Tibial nerve (tissue), 3 donors: ENCODE data around the gene WDR1.

Source experiments
- CTCF ChIP-seq, 5 experiments: fragments of 200-600 bp in 3 of 5; fragments of 450-650 bp in 2 of 5; sonication (generic) in 3 of 5; IDR thresholded peaks; one replicate each; pipeline ENCODE4 v1.5.1; 2016 to 2019; ENCODE audit warnings: antibody characterized with exemption in 5 of 5, mild to moderate bottlenecking in 3 of 5, moderate library complexity in 2 of 5
- POLR2A ChIP-seq, 2 donors: fragments of 450-650 bp; IDR thresholded peaks; one replicate each; pipeline ENCODE4 v1.6.1; 2017; ENCODE audit warnings: antibody characterized with exemption in 2 of 2, mild to moderate bottlenecking in 2 of 2, moderate library complexity in 2 of 2

DNA sequence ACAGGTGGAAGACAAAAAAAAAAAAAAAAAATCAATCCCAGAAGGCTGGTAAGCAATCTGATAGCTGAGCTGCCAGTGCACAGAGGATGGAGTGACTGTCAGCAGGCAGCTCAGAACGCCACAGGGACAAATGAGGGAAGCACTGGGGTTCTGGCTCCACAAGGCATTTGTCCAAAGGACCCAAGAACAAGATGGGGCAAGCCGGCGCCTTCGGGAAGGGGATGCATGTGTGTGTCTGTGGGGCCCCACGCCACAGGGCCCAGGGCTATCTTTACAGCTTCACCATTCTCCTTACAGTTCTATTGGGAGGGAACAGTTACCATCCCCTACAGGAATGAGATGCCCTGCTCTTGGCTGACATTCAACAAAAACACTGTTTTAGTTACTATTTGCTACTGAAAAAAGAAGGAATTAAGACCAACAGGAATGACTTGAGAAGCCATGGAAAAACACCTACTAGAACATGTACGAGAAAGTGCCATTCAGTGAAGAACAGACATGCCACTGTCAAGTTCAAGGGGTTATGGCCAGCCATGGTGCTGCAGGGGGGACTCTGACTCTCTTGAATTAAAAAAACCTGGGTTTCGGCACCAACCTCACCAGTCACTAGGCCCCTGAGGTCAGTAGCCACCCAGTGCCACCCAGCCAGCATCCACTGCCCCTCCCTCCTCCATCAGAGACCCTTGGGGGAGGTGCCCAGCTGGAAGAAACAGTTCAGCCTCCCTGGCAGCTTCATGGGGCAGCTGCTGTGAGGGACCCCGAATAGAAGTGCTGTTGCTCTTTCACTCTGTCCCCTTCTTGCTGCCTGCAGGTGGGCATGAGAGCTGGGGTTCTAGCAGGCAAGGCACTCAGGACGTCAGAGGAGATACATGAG, 18.5 kb downstream of the WDR1 start:
- TF ChIP-seq CTCF (IDR thresholded peaks at IDR 0.05) (no peak), POLR2A (IDR thresholded peaks at IDR 0.05) (no peak)
